Activated CD8-positive, alpha-beta T cell treated with anti-CD3 and anti-CD28 coated beads for 36 hours (primary cell): ENCODE results near the gene EIF4EBP2. TPM values are rescaled to one million over a fixed set of nuclear protein-coding genes. Genes with fewer than 3 reads are reported as not detected.

Experiments
- ATAC-seq: fragments of 200-7000 bp; cut with Tn5 transposase; one replicate; pipeline ENCODE4 v1.10.0; 2021; ENCODE audit warnings: mild to moderate bottlenecking, moderate library complexity
- CTCF ChIA-PET: fragments of 350-600 bp; sonication (Branson Sonifier 250); formaldehyde crosslinking; loops from one replicate; lab custom pipeline; 2021; ENCODE audit warnings: antibody characterized with exemption; lab: Charles Lee
- POLR2A ChIA-PET: fragments of 350-600 bp; sonication (Branson Sonifier 250); formaldehyde crosslinking; loops from one replicate; lab custom pipeline; 2021; ENCODE audit warnings: antibody characterized with exemption; lab: Charles Lee
- DNase-seq: peaks from one replicate; pipeline ENCODE4 v3.0.0-alpha.2; 2020
- H3K27ac Mint-ChIP-seq: one replicate; pipeline ENCODE4 v1.8.0; 2021; ENCODE audit warnings: mild to moderate bottlenecking, mixed read lengths
- H3K27me3 Mint-ChIP-seq: one replicate; pipeline ENCODE4 v1.8.0; 2021; ENCODE audit warnings: mixed read lengths
- H3K36me3 Mint-ChIP-seq: one replicate; pipeline ENCODE4 v1.8.0; 2021; ENCODE audit warnings: low read depth, mixed read lengths
- H3K4me1 Mint-ChIP-seq: one replicate; pipeline ENCODE4 v1.8.0; 2021; ENCODE audit warnings: low read depth, mixed read lengths
- H3K4me3 Mint-ChIP-seq: one replicate; pipeline ENCODE4 v1.8.0; 2021; ENCODE audit warnings: mild to moderate bottlenecking, moderate library complexity, mixed read lengths
- H3K9me3 Mint-ChIP-seq: one replicate; pipeline ENCODE4 v1.8.0; 2021; ENCODE audit warnings: mixed read lengths
- intact Hi-C: fragments of 100-400 bp; cut with micrococcal nuclease; formaldehyde crosslinking; loops from one replicate; pipeline ENCODE4 v1.10.0; 2022
- total RNA-seq, 2 experiments: library from RNA; stranded (reverse); gene quantifications; one replicate each; pipeline ENCODE4 v1.2.3, GENCODE V29; 2021
- TF ChIP-seq, protein P1 (sequence below): fragments of 200-600 bp; IDR thresholded peaks from one replicate; pipeline ENCODE4 v1.8.0; 2022; ENCODE audit warnings: antibody characterized with exemption, mild to moderate bottlenecking

Gene EIF4EBP2
- total RNA-seq, 2 experiments from 2014 or later: 23.5 to 24.0 TPM

DNA sequence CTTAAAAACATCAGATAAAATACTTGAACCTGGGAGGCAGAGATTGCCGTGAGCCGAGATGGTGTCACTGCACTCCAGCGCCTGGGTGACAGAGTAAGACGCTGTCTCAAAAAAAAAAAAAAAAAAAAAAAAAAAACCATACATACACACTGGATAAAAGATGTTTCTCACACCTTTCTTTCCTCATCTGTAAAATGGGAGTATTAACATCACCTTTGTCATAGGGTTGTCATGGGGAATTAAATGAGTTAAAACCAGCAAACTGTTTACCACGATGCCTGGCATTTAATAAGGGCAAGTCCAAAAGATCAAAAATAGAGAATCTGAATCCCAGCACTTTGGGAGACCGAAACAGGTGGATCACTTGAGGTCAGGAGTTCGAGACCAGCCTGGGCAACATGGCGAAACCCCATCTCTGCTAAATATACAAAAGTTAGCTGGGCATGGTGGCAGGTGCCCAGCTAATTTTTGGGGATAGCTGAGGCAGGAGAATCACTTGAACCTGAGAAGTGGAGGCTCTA lies 34.4 kb upstream of the EIF4EBP2 start:
- CTCF ChIA-PET: interaction anchor here (2.5 to 11.6 kb wide), 2 partner anchors 10 to 148 kb away, joined by 11 to 321 read pairs; no protein-coding TSS in a partner anchor
- H3K9me3 Mint-ChIP-seq: no peaks in the 10 kb centered on the region
- no peak overlapping the region for H3K27ac Mint-ChIP-seq
- intact Hi-C loops: no loop called here
- POLR2A ChIA-PET: no interaction called here
- no peaks in the 10 kb centered on the region for H3K27me3 Mint-ChIP-seq
- H3K4me3 Mint-ChIP-seq: no peak overlapping the region
- no peak for ATAC-seq
- H3K4me1 Mint-ChIP-seq: peaks cover 3% of the 10 kb centered on the region
- H3K36me3 Mint-ChIP-seq: peaks cover 4% of the 10 kb centered on the region
- TF ChIP-seq, protein P1, sequence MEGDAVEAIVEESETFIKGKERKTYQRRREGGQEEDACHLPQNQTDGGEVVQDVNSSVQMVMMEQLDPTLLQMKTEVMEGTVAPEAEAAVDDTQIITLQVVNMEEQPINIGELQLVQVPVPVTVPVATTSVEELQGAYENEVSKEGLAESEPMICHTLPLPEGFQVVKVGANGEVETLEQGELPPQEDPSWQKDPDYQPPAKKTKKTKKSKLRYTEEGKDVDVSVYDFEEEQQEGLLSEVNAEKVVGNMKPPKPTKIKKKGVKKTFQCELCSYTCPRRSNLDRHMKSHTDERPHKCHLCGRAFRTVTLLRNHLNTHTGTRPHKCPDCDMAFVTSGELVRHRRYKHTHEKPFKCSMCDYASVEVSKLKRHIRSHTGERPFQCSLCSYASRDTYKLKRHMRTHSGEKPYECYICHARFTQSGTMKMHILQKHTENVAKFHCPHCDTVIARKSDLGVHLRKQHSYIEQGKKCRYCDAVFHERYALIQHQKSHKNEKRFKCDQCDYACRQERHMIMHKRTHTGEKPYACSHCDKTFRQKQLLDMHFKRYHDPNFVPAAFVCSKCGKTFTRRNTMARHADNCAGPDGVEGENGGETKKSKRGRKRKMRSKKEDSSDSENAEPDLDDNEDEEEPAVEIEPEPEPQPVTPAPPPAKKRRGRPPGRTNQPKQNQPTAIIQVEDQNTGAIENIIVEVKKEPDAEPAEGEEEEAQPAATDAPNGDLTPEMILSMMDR: no peak
- DNase-seq: no peak

DNA sequence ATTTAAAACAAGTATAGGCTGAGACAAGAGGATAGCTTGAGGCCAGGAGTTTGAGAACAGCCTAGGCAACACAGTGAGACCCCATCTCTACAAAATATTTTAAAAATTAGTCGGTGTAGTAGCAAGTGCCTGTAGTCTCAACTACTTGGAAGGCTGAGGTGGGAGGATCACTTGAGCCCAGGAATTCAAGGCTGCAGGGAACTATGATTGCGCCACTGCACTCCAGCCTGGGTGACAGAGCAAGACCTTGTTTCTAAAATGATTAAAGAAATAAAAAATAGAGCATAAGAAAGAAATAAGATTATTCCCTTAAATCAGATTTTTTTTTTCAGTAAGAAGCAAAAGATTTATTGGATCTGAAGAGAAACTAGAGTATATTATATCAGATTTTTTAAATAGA lies 33.2 kb upstream of the EIF4EBP2 start:
- DNase-seq: no peak
- intact Hi-C loops: no loop called here
- no peak for ATAC-seq
- H3K4me3 Mint-ChIP-seq: no peak overlapping the region
- ChIA-PET POLR2A (no interaction called here), CTCF (no interaction called here)
- H3K27ac Mint-ChIP-seq: no peak overlapping the region
- peaks cover 5% of the 10 kb centered on the region for H3K36me3 Mint-ChIP-seq
- H3K27me3 Mint-ChIP-seq: no peaks in the 10 kb centered on the region
- TF ChIP-seq, protein P1: no peak
- no peaks in the 10 kb centered on the region for H3K4me1 Mint-ChIP-seq
- no peaks in the 10 kb centered on the region for H3K9me3 Mint-ChIP-seq

DNA sequence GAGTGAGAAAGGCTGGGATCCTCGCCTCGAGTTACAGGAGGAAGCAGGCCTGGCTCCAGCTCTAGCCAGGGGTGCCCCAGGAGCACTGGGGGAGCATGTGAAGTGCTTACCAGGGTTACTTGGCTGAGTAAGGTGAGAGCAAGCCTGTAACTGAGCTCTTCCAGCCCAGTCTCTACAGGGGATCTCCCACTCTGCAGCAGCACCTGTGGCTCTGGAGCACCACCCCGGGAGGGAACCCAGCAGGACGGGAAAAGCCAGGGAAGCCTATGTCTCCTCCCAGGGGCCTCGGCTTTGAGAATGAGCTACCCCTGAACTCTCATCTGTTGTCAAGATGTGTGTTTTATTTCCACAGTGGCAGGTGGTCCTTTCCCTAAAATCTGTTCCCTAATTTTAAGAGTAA lies 32.1 kb upstream of the EIF4EBP2 start:
- ChIA-PET CTCF (interaction anchor here (1.2 to 6.2 kb wide), 3 partner anchors 7 to 150 kb away, joined by 3 to 37 read pairs (median 4); no protein-coding TSS in a partner anchor), POLR2A (no interaction called here)
- Mint-ChIP-seq H3K27ac (no peak overlapping the region), H3K4me3 (no peak overlapping the region), H3K36me3 (peaks cover 5% of the 10 kb centered on the region), H3K4me1 (no peaks in the 10 kb centered on the region), H3K27me3 (no peaks in the 10 kb centered on the region), H3K9me3 (no peaks in the 10 kb centered on the region)
- ATAC-seq: no peak
- TF ChIP-seq, protein P1: no peak
- no peak for DNase-seq
- intact Hi-C loops: no loop called here

GRCh38 chr10:70374775-70375614 lies 28.9 kb upstream of the EIF4EBP2 start:
- intact Hi-C loops: no loop called here
- H3K4me3 Mint-ChIP-seq: no peak overlapping the region
- H3K27me3 Mint-ChIP-seq: no peaks in the 10 kb centered on the region
- no peak for DNase-seq
- H3K4me1 Mint-ChIP-seq: no peaks in the 10 kb centered on the region
- ChIA-PET CTCF (interaction anchor here (0.7 to 6.2 kb wide), 5 partner anchors 11 to 259 kb away, joined by 3 to 37 read pairs (median 3); no protein-coding TSS in a partner anchor), POLR2A (no interaction called here)
- TF ChIP-seq, protein P1: no peak
- H3K27ac Mint-ChIP-seq: no peak overlapping the region
- peaks cover 9% of the 10 kb centered on the region for H3K36me3 Mint-ChIP-seq
- peaks cover 7% of the 10 kb centered on the region for H3K9me3 Mint-ChIP-seq
- ATAC-seq: no peak
